ENCODE measurements around the gene EXTL1. TPM values are rescaled to one million over a fixed set of nuclear protein-coding genes. Genes with fewer than 3 reads are reported as not detected.

The EXTL1 gene
- total RNA-seq, 1 donor from 2014 or later = 0.49 TPM

GRCh38 chr1:26031611-26032220 lies 10.1 kb downstream of the EXTL1 start:
- no peak overlapping the region for H3K27ac ChIP-seq
- no peaks in the 10 kb centered on the region for H3K27me3 ChIP-seq
- intact Hi-C loops (cut with DNase I) = no loop called here
- TF ChIP-seq, protein P1, sequence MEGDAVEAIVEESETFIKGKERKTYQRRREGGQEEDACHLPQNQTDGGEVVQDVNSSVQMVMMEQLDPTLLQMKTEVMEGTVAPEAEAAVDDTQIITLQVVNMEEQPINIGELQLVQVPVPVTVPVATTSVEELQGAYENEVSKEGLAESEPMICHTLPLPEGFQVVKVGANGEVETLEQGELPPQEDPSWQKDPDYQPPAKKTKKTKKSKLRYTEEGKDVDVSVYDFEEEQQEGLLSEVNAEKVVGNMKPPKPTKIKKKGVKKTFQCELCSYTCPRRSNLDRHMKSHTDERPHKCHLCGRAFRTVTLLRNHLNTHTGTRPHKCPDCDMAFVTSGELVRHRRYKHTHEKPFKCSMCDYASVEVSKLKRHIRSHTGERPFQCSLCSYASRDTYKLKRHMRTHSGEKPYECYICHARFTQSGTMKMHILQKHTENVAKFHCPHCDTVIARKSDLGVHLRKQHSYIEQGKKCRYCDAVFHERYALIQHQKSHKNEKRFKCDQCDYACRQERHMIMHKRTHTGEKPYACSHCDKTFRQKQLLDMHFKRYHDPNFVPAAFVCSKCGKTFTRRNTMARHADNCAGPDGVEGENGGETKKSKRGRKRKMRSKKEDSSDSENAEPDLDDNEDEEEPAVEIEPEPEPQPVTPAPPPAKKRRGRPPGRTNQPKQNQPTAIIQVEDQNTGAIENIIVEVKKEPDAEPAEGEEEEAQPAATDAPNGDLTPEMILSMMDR (IDR thresholded peaks at IDR 0.05) = no peak
- H3K9me3 ChIP-seq = no peaks in the 10 kb centered on the region
- H3K36me3 ChIP-seq = no peaks in the 10 kb centered on the region
- peaks cover 8% of the 10 kb centered on the region for H3K4me1 ChIP-seq
- H3K4me3 ChIP-seq = no peak overlapping the region
- DNase-seq (no peak), ATAC-seq (no peak)

- no peak overlapping the region for H3K4me3 ChIP-seq
- DNase-seq (no peak), ATAC-seq (no peak)
- no peaks in the 10 kb centered on the region for H3K9me3 ChIP-seq
- H3K36me3 ChIP-seq = no peaks in the 10 kb centered on the region
- no peaks in the 10 kb centered on the region for H3K27me3 ChIP-seq
- no peak overlapping the region for H3K27ac ChIP-seq
- peaks cover 8% of the 10 kb centered on the region for H3K4me1 ChIP-seq
- TF ChIP-seq, protein P1 (IDR thresholded peaks at IDR 0.05) = no peak
- intact Hi-C loops (cut with DNase I) = no loop called here
These were observed 11.2 kb downstream of the EXTL1 start for GRCh38 chr1:26032656-26033357.

GRCh38 chr1:26034504-26035202 lies 13.1 kb downstream of the EXTL1 start:
- Histone ChIP-seq H3K27me3 (no peaks in the 10 kb centered on the region), H3K4me3 (peak overlapping the region; percentile 79), H3K4me1 (peaks cover 8% of the 10 kb centered on the region), H3K36me3 (no peaks in the 10 kb centered on the region), H3K27ac (no peak overlapping the region), H3K9me3 (no peaks in the 10 kb centered on the region)
- TF ChIP-seq, protein P1 (IDR thresholded peaks at IDR 0.05) = no peak
- intact Hi-C loops (cut with DNase I) = no loop called here
- DNase-seq = no peak
- no peak for ATAC-seq

GRCh38 chr1:26035203-26035958 lies 13.8 kb downstream of the EXTL1 start:
- Histone ChIP-seq H3K9me3 (no peaks in the 10 kb centered on the region), H3K36me3 (no peaks in the 10 kb centered on the region), H3K4me3 (peak overlapping the region; percentile 79), H3K4me1 (peaks cover 8% of the 10 kb centered on the region), H3K27me3 (no peaks in the 10 kb centered on the region), H3K27ac (peak overlapping the region; percentile 27)
- TF ChIP-seq, protein P1 (IDR thresholded peaks at IDR 0.05) = no peak
- ATAC-seq (peak; percentile 93), DNase-seq (peak; percentile 97)
- intact Hi-C loops (cut with DNase I) = no loop called here

GRCh38 chr1:26035959-26036755 lies 14.6 kb downstream of the EXTL1 start:
- H3K27me3 ChIP-seq = no peaks in the 10 kb centered on the region
- H3K27ac ChIP-seq = peak overlapping the region; percentile 18
- ATAC-seq = peak; percentile 94
- intact Hi-C loops (cut with DNase I) = no loop called here
- DNase-seq = peak; percentile 91
- no peaks in the 10 kb centered on the region for H3K9me3 ChIP-seq
- no peaks in the 10 kb centered on the region for H3K36me3 ChIP-seq
- H3K4me3 ChIP-seq = peak overlapping the region; percentile 79
- peaks cover 8% of the 10 kb centered on the region for H3K4me1 ChIP-seq
- TF ChIP-seq, protein P1 (IDR thresholded peaks at IDR 0.05) = peak; percentile 99

Measured in upper lobe of right lung (tissue), 1 donor.